Lung (tissue), 12 donors: Measurements from ENCODE around the gene KNOP1. TPM values are rescaled to one million over a fixed set of nuclear protein-coding genes. Genes with fewer than 3 reads are reported as not detected.

ENCODE experiments used
- ATAC-seq: fragments of 200-7000 bp; cut with Tn5 transposase; one replicate; pipeline ENCODE4 v1.9.1; 2020; ENCODE audit warnings: moderate number of reproducible peaks; ENCODE audit not compliant: insufficient read depth, low FRiP score
- DNase-seq, 3 donors: peaks; one replicate each; pipeline ENCODE4 v3.0.0-alpha.2; 2013 to 2017
- H3K27ac ChIP-seq, 2 donors: one replicate each; pipeline ENCODE4 v1.5.1; 2013; ENCODE audit warnings: mild to moderate bottlenecking in 2 of 2, moderate library complexity in 2 of 2, control low read depth in 1 of 2, inconsistent platforms in 1 of 2, low read depth in 1 of 2, low read length in 1 of 2
- H3K27me3 ChIP-seq, 3 donors: one replicate each; pipeline ENCODE4 v1.5.1; 2013; ENCODE audit warnings: low read length in 2 of 3; ENCODE audit not compliant: control insufficient read depth in 3 of 3, insufficient read depth in 3 of 3
- H3K36me3 ChIP-seq, 4 donors: one replicate each; pipeline ENCODE4 v1.5.1; 2013; ENCODE audit warnings: low read length in 4 of 4, mild to moderate bottlenecking in 1 of 4, moderate library complexity in 1 of 4; ENCODE audit not compliant: control insufficient read depth in 4 of 4, insufficient read depth in 4 of 4
- H3K4me1 ChIP-seq, 5 donors: one replicate each; pipeline ENCODE4 v1.5.1; 2013; ENCODE audit warnings: low read length in 5 of 5, mild to moderate bottlenecking in 2 of 5, moderate library complexity in 1 of 5; ENCODE audit not compliant: control insufficient read depth in 5 of 5, insufficient read depth in 5 of 5
- H3K4me3 ChIP-seq: one replicate; pipeline ENCODE4 v1.5.1; 2013; ENCODE audit warnings: mild to moderate bottlenecking, control low read depth, moderate library complexity
- H3K9ac ChIP-seq, 2 donors: one replicate each; pipeline ENCODE4 v1.5.1; 2013; ENCODE audit warnings: low read length in 2 of 2, control low read depth in 1 of 2; ENCODE audit not compliant: insufficient read depth in 1 of 2
- H3K9me3 ChIP-seq, 4 donors: one replicate each; pipeline ENCODE4 v1.5.1; 2013; ENCODE audit warnings: low read length in 3 of 4, mild to moderate bottlenecking in 1 of 4, moderate library complexity in 1 of 4; ENCODE audit not compliant: control insufficient read depth in 4 of 4, insufficient read depth in 3 of 4
- CTCF ChIP-seq: IDR thresholded peaks from 2 replicates; pipeline ENCODE4 v1.5.1; 2012; ENCODE audit warnings: mild to moderate bottlenecking; ENCODE audit errors: control extremely low read depth, extremely low read depth
- WGBS, 2 donors: extraction: QIAGEN DNeasy Blood & Tissue Kit; methylation state at CpG; one replicate each; pipeline ENCODE4 v1.1.7; 2013; 5-methylcytosine and 5-hydroxymethylcytosine counted together
- polyA plus RNA-seq, 2 donors: library from polyadenylated mRNA; stranded (reverse); fragments of 200-250 nt; gene quantifications; one replicate each; pipeline ENCODE4 v1.2.1, GENCODE V29; 2013
- total RNA-seq, 2 donors: library from RNA; depleted of rRNA in 1 of 2; stranded (reverse); fragments of >200 nt in 1 of 2; gene quantifications; one replicate each; pipeline ENCODE4 v1.2.1, GENCODE V29; 2014 to 2021
- donor health status: control.
- donor health status: control.
- donor health status: Bipolar disorder and iron deficiency.
- donor health status: healthy.
- donor health status: DM: yes; HTN: yes; CAD: no.

The KNOP1 gene
- total and polyA plus RNA-seq, 4 donors = 11.7 to 14.7 (median 13.5) TPM

- no peak for TF ChIP-seq CTCF
- no peak overlapping the region for H3K9ac ChIP-seq
- no peak overlapping the region for H3K4me3 ChIP-seq
- WGBS, 2 donors = 91 to 97% methylated on average over 4 of the region's 4 CpGs
- no peaks in the 10 kb centered on the region for H3K27me3 ChIP-seq
- peaks cover 0 to 3% (median 0%) of the 10 kb centered on the region in 4 donors for H3K36me3 ChIP-seq
- H3K9me3 ChIP-seq = no peaks in the 10 kb centered on the region
- no peak overlapping the region for H3K27ac ChIP-seq
- H3K4me1 ChIP-seq = peaks cover 0 to 35% (median 12%) of the 10 kb centered on the region in 5 donors
- DNase-seq (no peak), ATAC-seq (no peak)
These were observed 31.6 kb upstream of the KNOP1 start for GRCh38 chr16:19749571-19750080.

- Histone ChIP-seq H3K9ac (no peak overlapping the region), H3K4me3 (no peak overlapping the region), H3K27me3 (no peaks in the 10 kb centered on the region), H3K9me3 (no peaks in the 10 kb centered on the region), H3K36me3 (no peaks in the 10 kb centered on the region), H3K27ac (no peak overlapping the region), H3K4me1 (peaks cover 0 to 35% (median 12%) of the 10 kb centered on the region in 5 donors)
- 47 to 66% methylated on average over 2 of the region's 2 CpGs for WGBS, 2 donors
- ATAC-seq = no peak
- peak in 1 of 3 donors; percentile 57 for DNase-seq
- TF ChIP-seq CTCF = no peak
These were observed 30.6 kb upstream of the KNOP1 start for GRCh38 chr16:19748389-19749168.

- Histone ChIP-seq H3K36me3 (no peaks in the 10 kb centered on the region), H3K9ac (no peak overlapping the region), H3K27me3 (no peaks in the 10 kb centered on the region), H3K4me3 (no peak overlapping the region), H3K27ac (no peak overlapping the region), H3K9me3 (no peaks in the 10 kb centered on the region), H3K4me1 (peaks cover 0 to 28% (median 12%) of the 10 kb centered on the region in 5 donors)
- no peak for DNase-seq
- no peak for TF ChIP-seq CTCF
- no peak for ATAC-seq
- 23 to 32% methylated on average over 4 of the region's 4 CpGs for WGBS, 2 donors
These were observed 28.5 kb upstream of the KNOP1 start for GRCh38 chr16:19746561-19746960.
